Fibroblast of the aortic adventitia (primary cell): ENCODE measurements around the gene IRF8. TPM values are rescaled to one million over a fixed set of nuclear protein-coding genes. Genes with fewer than 3 reads are reported as not detected.

Experiments
- DNase-seq: peaks from one replicate; pipeline ENCODE4 v3.0.0-alpha.2; 2010; ENCODE audit warnings: low read depth
- H3K4me3 ChIP-seq: 2 replicates; pipeline ENCODE4 v1.5.1; 2011; ENCODE audit warnings: low read depth, mild to moderate bottlenecking, control low read depth, low read length, moderate library complexity
- CTCF ChIP-seq: IDR thresholded peaks from 2 replicates; pipeline ENCODE4 v1.5.1; 2011; ENCODE audit warnings: mild to moderate bottlenecking, low read length, control low read depth, inconsistent platforms; ENCODE audit not compliant: insufficient read depth
- total RNA-seq: library from RNA; depleted of rRNA; stranded (reverse); fragments of >200 nt; gene quantifications from 2 replicates; pipeline ENCODE4 v1.2.3, GENCODE V29; 2012; ENCODE audit warnings: low replicate concordance

Gene IRF8
- total RNA-seq, 1 donor = not detected

- TF ChIP-seq CTCF = no peak
- peak; percentile 68 for DNase-seq
- H3K4me3 ChIP-seq = no peak overlapping the region
Observed at GRCh38 chr16:85878875-85879274, 20.1 kb upstream of the IRF8 start.

- H3K4me3 ChIP-seq = no peak overlapping the region
- no peak for DNase-seq
- no peak for TF ChIP-seq CTCF
Observed at GRCh38 chr16:85879549-85879948, 19.4 kb upstream of the IRF8 start.

GRCh38 chr16:85879975-85880831, 18.8 kb upstream of the IRF8 start:
- no peak for DNase-seq
- no peak overlapping the region for H3K4me3 ChIP-seq
- no peak for TF ChIP-seq CTCF

GRCh38 chr16:85880861-85881260, 18.1 kb upstream of the IRF8 start:
- no peak overlapping the region for H3K4me3 ChIP-seq
- DNase-seq = no peak
- TF ChIP-seq CTCF = no peak

- DNase-seq = no peak
- no peak for TF ChIP-seq CTCF
- H3K4me3 ChIP-seq = no peak overlapping the region
Observed at GRCh38 chr16:85881436-85881835, 17.5 kb upstream of the IRF8 start.

GRCh38 chr16:85882181-85882810, 16.7 kb upstream of the IRF8 start:
- TF ChIP-seq CTCF = no peak
- DNase-seq = no peak
- no peak overlapping the region for H3K4me3 ChIP-seq
